Measurements from ENCODE around the gene HTT.

Gene HTT

DNA sequence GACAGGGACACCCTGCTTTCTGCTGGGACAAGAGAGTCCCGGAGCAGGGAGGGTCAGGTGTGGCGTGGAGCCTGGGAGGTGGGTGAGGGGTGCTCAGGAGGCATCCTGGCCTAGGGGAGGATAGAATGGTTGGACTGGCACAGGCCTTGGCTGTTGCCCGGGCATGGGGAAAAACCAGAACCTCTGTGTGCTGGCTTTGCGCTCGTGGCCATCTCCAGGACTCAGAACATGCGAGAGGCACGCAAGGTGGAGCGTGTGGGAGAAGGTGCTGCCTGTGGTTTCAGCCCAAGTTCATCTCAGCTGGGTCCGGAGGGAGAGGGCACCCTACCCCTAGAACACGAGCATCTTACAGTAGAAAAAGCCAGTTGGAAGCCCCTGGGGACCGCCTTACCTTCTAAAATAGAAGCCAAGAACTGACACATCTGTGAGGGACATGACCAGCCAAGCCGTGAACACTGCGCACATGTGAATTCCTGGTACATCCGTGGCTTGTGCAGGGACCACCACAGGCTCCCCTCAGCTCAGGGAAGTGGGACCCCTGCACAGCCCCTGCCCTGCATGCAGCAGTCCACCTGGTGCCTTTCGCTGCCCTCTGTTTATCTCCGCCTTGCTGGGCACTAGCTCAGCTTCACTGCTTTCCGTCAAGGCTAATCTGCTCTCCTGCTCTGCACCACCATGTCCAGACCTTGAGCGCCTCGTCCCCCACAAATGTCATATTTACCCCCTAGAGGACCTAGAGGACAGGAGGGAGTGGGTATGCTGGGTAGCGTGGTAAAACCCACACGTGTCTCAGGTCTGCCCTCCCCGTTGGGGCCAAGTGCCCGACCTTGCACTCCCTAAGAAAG lies 187.9 kb downstream of the HTT start:
- Histone ChIP-seq H3K4me3 (ENCODE audit: extremely low read depth, insufficient read depth, low read length, poor library complexity, severe bottlenecking) (no peak overlapping the region), H3K4me1 (ENCODE audit: control insufficient read depth, insufficient read depth, low read length, poor library complexity, severe bottlenecking) (no peaks in the 10 kb centered on the region), H3K27ac (ENCODE audit: low read depth, low read length, severe bottlenecking) (no peak overlapping the region), H3K36me3 (ENCODE audit: control insufficient read depth, insufficient read depth, low read length) (no peaks in the 10 kb centered on the region), H3K9me3 (ENCODE audit: control insufficient read depth, low read length) (no peaks in the 10 kb centered on the region)
- WGBS, 2 experiments (ENCODE audit: insufficient coverage in 2 of 2) = 87 to 91% methylated on average over 21 of the region's 23 CpGs

DNA sequence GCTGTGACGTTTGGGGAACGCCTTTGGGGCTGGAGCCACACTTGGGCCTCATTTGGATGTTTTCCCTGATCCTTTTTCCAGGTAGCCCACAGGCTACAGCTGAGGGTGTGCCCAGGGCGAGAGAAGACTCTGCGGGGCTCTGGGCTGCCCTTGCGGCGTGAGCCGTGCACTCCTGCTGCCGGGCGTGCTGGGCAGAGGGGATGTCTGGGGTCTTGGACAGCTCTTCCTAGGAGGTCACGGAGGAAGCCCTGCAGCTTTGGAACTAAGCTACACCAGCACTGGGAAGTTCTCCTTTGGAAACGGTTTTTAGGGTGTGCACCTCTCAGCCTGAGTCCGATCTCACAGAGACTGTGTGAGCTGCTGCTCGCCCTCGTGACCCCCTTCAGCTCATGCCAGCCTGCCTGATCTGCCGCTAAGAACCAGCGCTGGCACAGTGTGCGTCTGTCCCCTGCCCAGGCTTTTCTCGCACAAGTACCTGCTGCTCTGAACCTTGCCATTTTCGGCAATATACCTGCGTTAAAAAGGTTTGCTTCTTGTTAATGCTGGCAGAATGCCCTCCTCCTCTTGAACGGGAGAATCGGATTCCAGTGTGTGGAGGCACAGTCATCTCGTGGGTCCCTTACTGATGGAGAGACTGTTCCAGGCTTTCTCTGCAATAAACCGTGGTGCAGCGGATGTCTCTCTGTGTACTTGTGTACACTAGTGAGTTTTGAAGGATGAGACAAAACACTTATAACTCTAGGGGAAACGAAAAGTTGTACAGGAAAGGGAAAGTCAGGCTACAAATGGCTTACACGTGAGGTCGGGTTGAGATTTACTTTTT lies 188.8 kb downstream of the HTT start:
- WGBS, 2 experiments (ENCODE audit: insufficient coverage in 2 of 2) = 88 to 92% methylated on average over 24 to 27 of the region's 28 CpGs
- Histone ChIP-seq H3K36me3 (ENCODE audit: control insufficient read depth, insufficient read depth, low read length) (no peaks in the 10 kb centered on the region), H3K4me1 (ENCODE audit: control insufficient read depth, insufficient read depth, low read length, poor library complexity, severe bottlenecking) (no peaks in the 10 kb centered on the region), H3K9me3 (ENCODE audit: control insufficient read depth, low read length) (no peaks in the 10 kb centered on the region), H3K27ac (ENCODE audit: low read depth, low read length, severe bottlenecking) (no peak overlapping the region), H3K4me3 (ENCODE audit: extremely low read depth, insufficient read depth, low read length, poor library complexity, severe bottlenecking) (no peak overlapping the region)

- WGBS, 2 experiments (ENCODE audit: insufficient coverage in 2 of 2) = 73 to 78% methylated on average over 2 to 5 of the region's 6 CpGs
- no peaks in the 10 kb centered on the region for H3K36me3 ChIP-seq (ENCODE audit: control insufficient read depth, insufficient read depth, low read length)
- no peaks in the 10 kb centered on the region for H3K9me3 ChIP-seq (ENCODE audit: control insufficient read depth, low read length)
- no peaks in the 10 kb centered on the region for H3K4me1 ChIP-seq (ENCODE audit: control insufficient read depth, insufficient read depth, low read length, poor library complexity, severe bottlenecking)
- no peak overlapping the region for H3K4me3 ChIP-seq (ENCODE audit: extremely low read depth, insufficient read depth, low read length, poor library complexity, severe bottlenecking)
- H3K27ac ChIP-seq (ENCODE audit: low read depth, low read length, severe bottlenecking) = no peak overlapping the region
Measured at GRCh38 chr4:3263876-3264193, 189.4 kb downstream of the HTT start.

GRCh38 chr4:3266076-3266475 lies 191.6 kb downstream of the HTT start:
- no peak overlapping the region for H3K4me3 ChIP-seq (ENCODE audit: extremely low read depth, insufficient read depth, low read length, poor library complexity, severe bottlenecking)
- no peaks in the 10 kb centered on the region for H3K9me3 ChIP-seq (ENCODE audit: control insufficient read depth, low read length)
- 96 to 99% methylated on average over 13 to 17 of the region's 17 CpGs for WGBS, 2 experiments (ENCODE audit: insufficient coverage in 2 of 2)

GRCh38 chr4:3267576-3268394 lies 193.3 kb downstream of the HTT start:
- WGBS, 2 experiments (ENCODE audit: insufficient coverage in 2 of 2) = 75 to 80% methylated on average over 15 to 16 of the region's 18 CpGs
- no peaks in the 10 kb centered on the region for H3K9me3 ChIP-seq (ENCODE audit: control insufficient read depth, low read length)
- no peaks in the 10 kb centered on the region for H3K4me1 ChIP-seq (ENCODE audit: control insufficient read depth, insufficient read depth, low read length, poor library complexity, severe bottlenecking)
- no peaks in the 10 kb centered on the region for H3K36me3 ChIP-seq (ENCODE audit: control insufficient read depth, insufficient read depth, low read length)
- no peak overlapping the region for H3K27ac ChIP-seq (ENCODE audit: low read depth, low read length, severe bottlenecking)
- no peak overlapping the region for H3K4me3 ChIP-seq (ENCODE audit: extremely low read depth, insufficient read depth, low read length, poor library complexity, severe bottlenecking)

More at GRCh38 chr4:3266076-3266475, 191.6 kb downstream of the HTT start:
- no peaks in the 10 kb centered on the region for H3K36me3 ChIP-seq (ENCODE audit: control insufficient read depth, insufficient read depth, low read length)
- no peak overlapping the region for H3K27ac ChIP-seq (ENCODE audit: low read depth, low read length, severe bottlenecking)
- H3K4me1 ChIP-seq (ENCODE audit: control insufficient read depth, insufficient read depth, low read length, poor library complexity, severe bottlenecking) = no peaks in the 10 kb centered on the region

- no peaks in the 10 kb centered on the region for H3K9me3 ChIP-seq (ENCODE audit: control insufficient read depth, low read length)
- H3K4me1 ChIP-seq (ENCODE audit: control insufficient read depth, insufficient read depth, low read length, poor library complexity, severe bottlenecking) = no peaks in the 10 kb centered on the region
- no peak overlapping the region for H3K4me3 ChIP-seq (ENCODE audit: extremely low read depth, insufficient read depth, low read length, poor library complexity, severe bottlenecking)
- no peaks in the 10 kb centered on the region for H3K36me3 ChIP-seq (ENCODE audit: control insufficient read depth, insufficient read depth, low read length)
- WGBS, 2 experiments (ENCODE audit: insufficient coverage in 2 of 2) = 90 to 91% methylated on average over 12 to 13 of the region's 17 CpGs
- H3K27ac ChIP-seq (ENCODE audit: low read depth, low read length, severe bottlenecking) = no peak overlapping the region
Measured at GRCh38 chr4:3268395-3269104, 194.1 kb downstream of the HTT start.

DNA sequence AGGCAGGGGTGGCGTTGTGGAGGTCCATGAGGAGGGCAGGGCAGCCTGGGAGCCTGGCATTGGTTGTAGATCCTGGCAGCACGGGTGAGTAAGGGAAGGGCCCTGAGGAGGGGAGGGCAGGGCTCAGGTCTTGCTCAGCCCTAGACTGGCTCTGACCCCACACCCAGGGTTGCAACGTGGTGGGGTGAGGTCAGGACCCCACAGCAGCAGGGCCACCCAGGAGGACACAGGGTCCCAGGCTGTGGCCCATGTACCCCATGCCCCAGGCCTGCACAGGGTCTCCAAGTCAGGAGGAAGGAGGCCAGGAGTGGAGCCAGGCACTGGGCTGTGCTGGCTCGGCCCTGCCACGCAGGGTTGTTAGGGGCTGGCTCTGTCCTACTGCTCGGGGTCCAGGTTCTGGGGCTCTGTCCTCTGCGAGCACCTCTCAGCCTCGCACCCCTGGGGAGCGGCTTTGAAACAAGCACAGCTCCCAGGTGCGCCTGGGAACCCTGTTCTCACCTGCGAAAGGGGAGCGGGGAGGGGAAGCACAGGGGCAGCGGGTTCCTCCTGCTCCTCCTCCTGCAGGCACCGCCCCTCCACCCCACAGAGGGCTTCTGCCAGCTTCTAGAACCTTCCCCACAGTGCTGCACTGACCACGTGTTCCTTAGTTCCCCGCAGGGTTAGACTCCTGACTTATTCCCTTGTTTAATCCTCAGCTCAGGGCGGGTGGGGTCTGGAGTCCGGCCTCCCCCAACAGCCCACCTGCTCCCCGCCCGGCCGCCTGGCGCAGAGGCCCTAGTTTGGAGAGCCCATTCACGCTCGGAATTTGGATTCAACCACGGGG lies 194.8 kb downstream of the HTT start:
- WGBS, 2 experiments (ENCODE audit: insufficient coverage in 2 of 2) = 85 to 88% methylated on average over 16 to 25 of the region's 25 CpGs
- no peak overlapping the region for H3K27ac ChIP-seq (ENCODE audit: low read depth, low read length, severe bottlenecking)
- H3K9me3 ChIP-seq (ENCODE audit: control insufficient read depth, low read length) = no peaks in the 10 kb centered on the region
- H3K36me3 ChIP-seq (ENCODE audit: control insufficient read depth, insufficient read depth, low read length) = no peaks in the 10 kb centered on the region
- H3K4me3 ChIP-seq (ENCODE audit: extremely low read depth, insufficient read depth, low read length, poor library complexity, severe bottlenecking) = no peak overlapping the region
- no peaks in the 10 kb centered on the region for H3K4me1 ChIP-seq (ENCODE audit: control insufficient read depth, insufficient read depth, low read length, poor library complexity, severe bottlenecking)

GRCh38 chr4:3269991-3270611 lies 195.6 kb downstream of the HTT start:
- Histone ChIP-seq H3K4me3 (ENCODE audit: extremely low read depth, insufficient read depth, low read length, poor library complexity, severe bottlenecking) (no peak overlapping the region), H3K9me3 (ENCODE audit: control insufficient read depth, low read length) (no peaks in the 10 kb centered on the region), H3K27ac (ENCODE audit: low read depth, low read length, severe bottlenecking) (no peak overlapping the region), H3K36me3 (ENCODE audit: control insufficient read depth, insufficient read depth, low read length) (no peaks in the 10 kb centered on the region), H3K4me1 (ENCODE audit: control insufficient read depth, insufficient read depth, low read length, poor library complexity, severe bottlenecking) (no peaks in the 10 kb centered on the region)
- WGBS, 2 experiments (ENCODE audit: insufficient coverage in 2 of 2) = 90 to 92% methylated on average over 11 to 16 of the region's 17 CpGs

GRCh38 chr4:3271131-3271530 lies 196.7 kb downstream of the HTT start:
- 83 to 87% methylated on average over 11 of the region's 14 CpGs for WGBS, 2 experiments (ENCODE audit: insufficient coverage in 2 of 2)
- Histone ChIP-seq H3K4me3 (ENCODE audit: extremely low read depth, insufficient read depth, low read length, poor library complexity, severe bottlenecking) (no peak overlapping the region), H3K36me3 (ENCODE audit: control insufficient read depth, insufficient read depth, low read length) (no peaks in the 10 kb centered on the region), H3K27ac (ENCODE audit: low read depth, low read length, severe bottlenecking) (no peak overlapping the region), H3K9me3 (ENCODE audit: control insufficient read depth, low read length) (no peaks in the 10 kb centered on the region), H3K4me1 (ENCODE audit: control insufficient read depth, insufficient read depth, low read length, poor library complexity, severe bottlenecking) (no peaks in the 10 kb centered on the region)
